HG03575 (cell line): ENCODE data around the gene ALKBH6.

Source experiments
- ATAC-seq: cut with Tn5 transposase; IDR thresholded peaks from one replicate; pipeline ENCODE4 v1.9.1; 2021; ENCODE audit not compliant: unreplicated experiment, insufficient number of reproducible peaks, low FRiP score; ENCODE audit errors: extremely low read depth

Gene ALKBH6

DNA sequence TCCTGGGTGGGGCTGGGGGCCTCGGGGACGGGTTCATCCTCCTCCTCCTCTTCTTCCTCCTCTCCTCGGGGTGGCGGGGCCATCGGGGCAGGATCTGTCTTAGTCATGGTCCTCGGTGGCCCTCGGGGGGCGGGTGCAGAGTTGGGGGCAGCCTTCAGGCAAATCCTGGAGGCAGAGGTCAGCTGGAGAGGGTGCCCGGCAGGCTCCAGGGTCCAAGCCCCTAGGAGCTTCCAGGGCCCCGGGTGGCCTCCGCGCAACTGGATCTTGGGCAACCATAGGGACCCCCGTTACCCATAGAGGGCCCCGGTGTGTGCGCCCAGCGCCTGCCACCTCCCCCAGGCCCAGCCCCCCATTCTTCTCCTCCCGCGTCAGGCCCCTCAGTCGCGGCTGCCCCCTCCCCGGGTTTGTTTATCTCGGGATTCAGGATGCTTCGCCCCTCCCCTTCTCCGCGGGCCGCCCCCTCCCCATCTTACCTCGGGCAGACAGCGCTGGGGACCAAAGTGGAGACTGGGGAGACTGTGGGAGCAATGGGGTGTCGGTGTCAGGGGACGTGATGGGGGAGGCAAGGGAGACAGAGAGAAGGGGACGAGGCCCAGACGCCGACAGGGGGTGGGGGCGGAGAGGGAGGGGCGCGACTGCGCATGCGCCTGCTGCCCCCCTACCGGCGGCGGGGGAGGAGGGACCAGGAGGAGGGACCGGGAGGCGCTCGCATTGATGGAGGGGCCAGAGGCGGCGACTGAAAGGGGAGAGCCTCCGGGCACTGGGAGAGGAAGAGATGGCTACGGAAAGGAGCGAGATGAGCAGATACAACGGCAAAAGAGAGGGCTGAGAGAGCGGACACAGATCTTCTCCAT lies 18.5 kb upstream of the ALKBH6 start, which contains the start of gene CLIP3:
TSS of gene CLIP3 (minus strand) at position 623 of the 854 bp plus-strand sequence. CDS start at position 107, 516 bp downstream.
- ATAC-seq, result no peak

DNA sequence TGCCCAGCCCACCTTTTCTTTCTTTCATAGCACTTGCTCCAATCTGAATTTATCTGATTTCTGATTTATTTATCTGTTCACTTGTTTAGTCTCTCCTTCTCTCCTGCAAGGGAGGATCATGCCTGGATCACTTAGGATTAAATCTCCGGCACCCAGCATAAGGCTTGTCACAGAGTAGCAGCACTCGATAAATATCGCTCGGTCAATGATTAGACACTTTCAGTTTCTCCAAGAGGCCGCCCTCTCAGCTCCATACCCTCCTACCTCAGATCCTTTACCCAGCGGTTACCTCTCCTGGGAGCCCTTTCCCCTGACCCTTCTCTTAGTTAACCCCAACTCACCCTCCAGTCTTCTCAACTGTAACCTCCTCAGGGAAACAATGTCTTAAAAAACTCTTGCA lies 17.3 kb upstream of the ALKBH6 start:
- no peak for ATAC-seq

DNA sequence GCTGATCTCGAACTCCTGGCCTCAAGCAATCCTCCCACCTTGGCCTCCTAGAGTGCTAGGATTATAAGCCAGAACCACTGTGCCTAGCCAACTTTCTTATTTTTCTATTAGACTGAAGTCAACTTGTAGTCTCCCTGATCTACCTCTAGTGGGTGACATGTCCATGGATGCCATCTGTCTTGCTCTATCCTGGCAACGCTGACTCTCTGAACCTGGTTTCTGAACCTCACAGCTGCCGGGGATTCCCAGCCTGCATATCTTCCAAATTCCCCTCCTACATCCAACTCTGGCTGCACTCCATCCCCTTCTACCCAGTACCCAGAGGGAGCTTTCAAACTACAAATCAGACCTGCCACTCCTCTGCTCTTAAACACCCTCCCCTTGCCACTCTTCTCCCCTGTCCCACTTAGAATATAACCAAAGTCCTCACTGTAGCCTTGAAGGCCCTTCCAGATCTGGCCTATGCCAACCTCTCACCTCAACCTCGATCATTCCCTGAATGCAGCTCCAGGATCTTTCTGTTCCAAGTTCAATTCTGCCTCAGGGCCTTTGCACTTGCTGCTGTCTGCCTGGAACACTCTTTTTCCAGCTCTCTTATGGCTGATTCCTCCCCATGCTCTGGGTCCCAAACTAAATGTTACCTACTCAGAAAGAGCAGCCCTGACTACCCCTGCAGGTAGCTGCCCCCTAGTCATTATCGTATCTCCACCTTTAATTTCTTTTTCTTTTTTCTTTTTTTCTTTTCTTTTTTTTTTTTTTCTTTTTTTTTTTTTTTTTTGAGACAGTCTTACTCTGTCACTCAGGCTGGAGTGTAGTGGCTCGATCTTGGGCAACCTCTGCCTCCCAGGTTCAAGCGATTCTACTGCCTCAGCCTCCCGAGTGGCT lies 16.5 kb upstream of the ALKBH6 start:
- ATAC-seq, result no peak

DNA sequence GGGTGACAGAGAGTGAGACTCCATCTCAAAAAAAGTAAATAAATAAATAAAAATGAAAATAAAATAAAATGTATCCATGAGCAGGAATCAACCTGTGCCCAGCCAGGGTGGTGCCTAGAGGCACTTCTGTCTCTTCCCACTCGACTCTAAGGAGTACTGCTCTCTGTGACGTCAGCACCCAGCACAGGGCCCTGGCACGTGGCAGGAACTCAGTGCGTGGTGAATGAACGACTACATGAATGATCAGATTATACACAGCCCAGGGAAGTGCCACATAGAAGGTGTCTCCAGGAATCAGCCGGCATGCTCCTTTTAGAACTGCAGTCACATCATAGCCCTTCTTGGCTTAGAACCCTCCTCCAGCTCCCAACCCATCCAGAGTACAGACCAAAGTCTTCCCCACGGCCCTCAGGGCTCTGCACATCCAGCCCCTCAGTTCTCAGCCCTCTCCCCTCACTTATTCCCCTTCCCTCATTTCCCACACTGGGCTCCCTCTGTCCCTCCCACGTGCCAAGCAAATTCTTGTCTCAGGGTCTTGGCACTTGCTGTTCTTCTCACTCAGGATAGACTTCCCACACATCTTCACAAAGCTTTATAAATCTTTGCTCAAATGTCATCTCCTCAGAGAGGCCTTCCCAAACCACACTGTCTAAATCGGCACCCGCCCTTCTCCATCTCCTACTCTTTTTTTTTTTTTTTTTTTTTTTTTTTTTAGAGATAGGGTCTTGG lies 14.5 kb upstream of the ALKBH6 start:
- ATAC-seq, result no peak

DNA sequence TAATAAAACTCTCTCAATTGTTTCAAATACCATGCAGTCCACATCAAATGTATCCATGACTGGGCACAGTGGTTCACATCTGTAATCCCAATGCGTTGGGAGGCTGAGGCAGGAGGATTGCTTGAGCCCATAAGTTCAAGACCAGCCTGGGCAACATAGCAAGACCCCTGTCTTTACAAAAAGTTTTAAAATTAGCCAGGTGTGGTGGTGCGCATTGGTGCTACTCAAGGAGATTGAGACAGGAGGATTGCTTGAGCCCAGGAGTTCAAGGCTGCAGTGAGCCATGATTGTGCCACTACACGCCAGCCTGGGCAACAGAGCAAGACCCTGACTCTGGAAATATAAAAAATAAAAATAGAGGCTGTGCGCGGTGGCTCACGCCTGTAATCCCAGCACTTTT lies 13.7 kb upstream of the ALKBH6 start:
- ATAC-seq, result no peak

DNA sequence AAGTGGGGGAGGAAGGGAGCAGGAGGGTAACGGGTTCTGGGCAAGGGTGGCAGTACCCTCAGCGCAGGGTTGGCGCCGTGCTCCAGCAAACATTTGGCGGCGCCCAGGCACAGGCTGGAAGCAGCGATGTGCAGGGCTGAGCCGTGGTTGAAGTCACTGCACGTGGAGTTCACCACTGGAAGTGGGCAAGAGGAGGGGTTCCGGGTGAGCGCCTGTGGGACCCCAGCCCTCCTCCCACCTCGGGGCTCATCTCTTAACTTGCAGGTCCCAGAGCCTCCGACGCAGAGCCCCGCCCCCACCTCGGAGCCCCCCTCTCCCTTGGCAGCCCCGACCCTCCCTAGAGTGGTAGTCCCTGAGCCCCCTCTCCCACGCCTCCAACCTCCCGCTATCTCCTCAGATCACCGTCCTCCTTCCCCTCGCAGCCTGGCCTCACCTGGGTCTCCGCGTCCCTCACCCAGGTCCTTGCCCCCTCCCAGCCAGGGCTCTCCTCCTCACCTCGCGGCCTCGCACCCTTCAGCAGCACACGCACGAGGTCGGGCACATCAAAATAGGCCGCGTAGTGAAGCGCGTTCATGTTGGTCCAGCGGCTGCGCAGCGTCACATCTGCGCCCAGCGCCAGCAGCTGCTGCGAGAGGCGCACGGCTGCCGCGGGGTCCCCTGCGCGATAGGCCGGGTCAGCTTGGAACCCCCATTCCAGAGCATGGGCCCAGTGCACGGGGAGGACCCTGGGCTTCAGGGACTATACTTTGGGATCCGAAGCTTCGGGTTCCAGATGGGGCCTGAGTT lies 12.3 kb upstream of the ALKBH6 start:
- ATAC-seq, result no peak

DNA sequence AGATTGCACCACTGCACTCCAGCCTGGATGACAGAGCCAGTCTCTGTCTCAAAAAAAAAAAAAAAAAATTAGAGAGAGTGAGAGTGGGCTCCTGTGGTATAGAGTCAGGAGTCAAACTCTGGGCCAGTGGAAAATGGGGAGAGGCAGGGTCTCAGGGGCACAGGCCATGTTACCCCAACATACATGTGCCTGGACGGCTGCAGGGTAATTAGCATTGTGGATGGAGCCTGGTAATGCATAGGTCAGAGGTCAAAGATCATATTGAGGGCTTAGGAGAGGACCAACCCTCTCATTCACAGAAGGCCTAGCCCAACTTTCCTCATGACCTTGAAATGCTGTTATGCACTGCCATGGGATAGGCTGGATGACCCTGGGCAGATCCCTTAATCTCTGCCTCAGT lies 11.5 kb upstream of the ALKBH6 start:
- ATAC-seq, result no peak

DNA sequence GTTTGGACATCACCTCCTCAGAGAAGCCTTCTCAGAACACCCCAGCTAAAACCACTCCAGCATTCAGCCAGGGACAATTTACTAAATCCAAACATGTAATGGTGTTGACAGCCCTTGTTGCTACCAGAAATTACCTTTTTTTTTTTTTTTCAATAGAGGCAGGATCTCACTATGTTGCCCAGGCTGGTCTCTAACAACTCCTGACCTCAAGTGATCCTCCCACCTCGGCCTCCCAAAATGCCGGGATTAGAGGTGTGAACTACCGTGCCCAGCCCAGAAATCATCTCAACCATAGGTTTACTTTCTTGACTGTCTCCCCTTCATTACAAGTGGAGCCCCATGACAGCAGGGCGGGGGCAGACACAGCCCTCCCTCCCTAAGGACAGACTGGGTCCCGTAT lies 9.4 kb upstream of the ALKBH6 start:
- no peak for ATAC-seq

DNA sequence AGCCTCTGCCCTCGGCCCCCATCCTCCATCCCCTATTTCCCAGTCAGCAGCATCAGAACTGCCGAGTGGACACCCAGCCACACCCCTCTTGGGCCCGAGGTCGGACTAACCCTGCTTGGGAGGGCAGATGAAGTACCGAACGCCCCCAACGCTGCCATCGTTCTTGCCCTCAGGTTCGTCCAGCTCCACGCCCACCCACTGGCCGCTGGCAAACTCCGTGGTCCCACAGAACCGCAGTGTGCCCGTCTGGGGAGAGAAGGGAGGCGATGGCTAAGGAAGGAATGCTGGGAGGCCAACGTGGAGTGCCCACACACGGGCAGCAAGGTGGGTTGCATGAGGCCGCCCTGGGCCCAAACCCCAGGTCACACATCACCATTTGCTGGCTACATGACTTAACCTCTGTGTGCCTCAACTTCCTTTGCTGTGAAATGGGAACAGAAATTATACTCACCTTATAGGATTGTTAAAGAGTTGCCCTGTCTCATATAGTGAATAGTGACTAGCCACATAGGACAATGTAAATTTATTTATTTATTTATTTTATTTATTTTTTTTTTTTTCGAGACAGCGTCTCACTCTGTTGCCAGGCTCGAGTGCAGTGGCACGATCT lies 5.2 kb upstream of the ALKBH6 start:
- ATAC-seq, result no peak

DNA sequence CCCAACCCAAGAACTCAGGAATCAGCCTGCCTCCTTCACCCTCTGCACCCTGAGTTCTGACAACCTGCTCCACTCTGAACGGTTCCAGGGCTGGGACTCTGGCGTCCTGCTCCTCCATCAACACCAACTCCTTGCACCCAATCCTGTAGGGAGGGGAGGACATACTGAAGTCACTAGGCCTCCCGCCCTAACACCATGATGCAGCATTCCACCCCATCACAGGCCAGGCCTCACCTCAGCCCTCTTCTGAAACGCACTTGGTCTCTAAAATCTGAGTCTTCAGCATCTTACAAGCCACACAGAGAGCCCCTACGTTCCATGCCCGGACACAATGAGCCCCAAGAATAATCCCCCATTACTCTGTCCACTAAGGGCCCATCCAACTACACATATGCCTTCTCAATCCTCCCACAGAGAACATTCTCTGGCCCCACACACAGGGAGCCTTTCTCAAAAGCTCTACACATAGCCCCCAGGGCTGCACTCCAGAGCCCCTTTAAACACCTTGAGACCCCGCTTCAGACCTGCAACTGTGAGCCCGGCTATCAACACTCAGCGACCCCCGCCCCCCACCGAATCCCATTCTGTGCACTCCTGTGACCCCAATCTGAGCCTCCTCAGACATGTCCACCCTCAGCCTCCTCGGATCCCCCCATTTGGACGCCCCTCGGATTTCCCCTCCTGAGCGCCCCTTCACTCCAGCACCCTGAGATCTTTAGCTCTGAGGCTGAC lies 567 bp downstream of the ALKBH6 start:
- no peak for ATAC-seq

DNA sequence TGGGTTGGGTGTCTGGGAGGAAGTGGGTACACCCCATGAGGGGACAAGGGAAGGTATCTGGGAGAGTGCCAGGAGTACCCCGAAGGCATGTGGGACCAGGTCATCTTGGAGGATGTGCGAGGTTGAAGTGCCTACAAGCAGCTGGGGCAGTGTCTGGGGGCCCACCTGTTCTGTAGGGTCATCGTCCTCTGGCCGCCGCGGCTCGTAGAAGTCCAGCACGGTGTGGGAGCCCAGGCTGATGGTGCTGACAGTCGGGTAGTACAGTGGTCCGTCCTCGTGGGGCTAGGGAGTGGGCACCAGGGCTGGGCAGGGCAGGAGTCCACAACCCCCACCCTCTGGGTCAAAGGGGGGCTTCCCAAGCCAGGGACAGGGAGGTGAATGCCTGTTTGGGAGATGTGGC lies 3.6 kb downstream of the ALKBH6 start:
- no peak for ATAC-seq

DNA sequence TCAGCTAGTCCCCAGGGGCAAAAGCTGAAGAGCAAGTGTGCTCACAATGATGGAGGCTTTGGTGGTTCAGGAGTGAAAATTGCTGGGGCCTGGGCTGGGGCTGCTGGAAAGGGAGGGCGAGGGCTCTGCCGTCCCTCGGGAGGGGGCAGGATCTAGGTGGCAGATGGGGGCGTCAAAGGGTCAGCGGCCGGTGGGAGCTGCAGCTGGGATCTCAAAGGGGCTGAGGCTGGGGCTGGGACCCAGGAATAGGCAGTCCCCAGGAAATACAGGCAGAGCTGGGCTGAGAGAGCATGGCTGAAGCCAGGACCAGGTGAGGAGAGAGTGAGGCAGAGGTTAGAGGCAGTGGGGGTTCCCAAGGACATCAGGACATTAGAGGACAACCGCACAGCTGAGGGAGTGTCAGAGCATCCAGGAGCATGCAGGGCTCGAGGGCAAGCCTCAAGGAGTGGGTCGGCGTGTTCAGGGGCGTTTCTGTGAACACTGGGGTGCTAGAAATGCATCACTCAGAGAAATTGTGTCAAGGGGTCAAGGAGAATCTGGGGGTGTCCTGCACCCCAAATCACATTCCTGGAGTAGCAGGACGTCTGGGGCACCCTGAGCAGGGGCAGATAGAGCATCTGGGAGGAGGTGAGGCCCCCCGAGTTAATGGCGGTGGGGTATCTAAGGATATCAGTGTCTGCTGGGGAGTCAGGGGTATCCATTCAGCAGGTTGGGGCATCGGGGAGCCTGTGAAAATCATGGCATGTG lies 4.2 kb downstream of the ALKBH6 start:
- no peak for ATAC-seq

DNA sequence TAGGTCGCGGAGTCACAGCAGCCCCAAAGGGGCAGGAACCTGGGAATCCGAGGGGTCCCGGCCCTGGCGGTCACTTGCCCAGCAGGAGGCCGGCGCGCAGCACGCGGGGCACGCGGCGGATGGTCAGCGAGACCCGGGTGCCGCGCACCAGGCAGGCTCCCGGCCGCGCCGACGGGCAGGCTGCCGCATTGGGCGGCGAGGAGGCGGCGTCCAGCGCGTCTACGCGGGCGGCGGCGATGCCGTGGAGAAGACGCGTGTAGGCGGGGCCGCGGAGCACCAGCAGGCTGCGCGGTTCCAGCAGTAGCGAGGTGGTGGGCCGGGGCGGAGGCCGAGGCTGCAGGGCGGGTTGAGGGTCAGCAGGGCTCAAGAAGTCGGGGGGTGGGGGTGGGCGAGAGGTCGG lies 4.8 kb downstream of the ALKBH6 start:
- ATAC-seq, result no peak

DNA sequence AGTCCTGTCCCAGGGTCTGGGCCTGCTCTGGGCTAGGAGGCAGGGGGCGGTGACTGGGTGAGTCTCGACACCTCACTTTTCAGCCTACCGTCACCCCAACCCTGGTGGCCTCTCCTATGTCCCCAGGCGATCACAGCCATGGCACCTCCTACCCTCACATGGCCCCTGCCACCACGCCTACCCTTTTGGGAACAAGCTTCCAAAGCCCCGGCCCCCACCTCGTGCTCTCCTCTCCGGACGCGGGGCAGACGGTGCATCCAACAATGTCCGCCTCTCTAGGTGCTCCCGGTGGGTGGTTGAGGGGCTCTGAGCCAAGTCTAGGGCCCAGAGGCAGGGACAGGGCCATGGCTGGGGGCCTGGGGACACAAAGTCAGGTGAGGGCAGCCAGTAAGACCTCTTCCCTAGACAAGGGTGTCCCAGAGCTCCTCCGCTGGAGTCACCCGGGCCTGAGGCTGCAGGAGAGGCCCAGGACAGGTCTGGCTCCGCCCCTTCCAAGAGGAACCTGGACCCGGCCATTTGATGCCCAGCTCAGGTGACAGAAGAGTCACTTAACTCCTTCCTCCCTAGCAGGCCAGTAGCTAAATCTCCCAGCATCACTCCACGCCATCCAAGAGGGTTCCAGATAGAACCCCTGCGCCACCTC lies 5.6 kb downstream of the ALKBH6 start, which contains the start of gene SYNE4:
TSS of gene SYNE4 (minus strand) at position 478 of the 643 bp plus-strand sequence. CDS start at position 346, 132 bp downstream.
- no peak for ATAC-seq

DNA sequence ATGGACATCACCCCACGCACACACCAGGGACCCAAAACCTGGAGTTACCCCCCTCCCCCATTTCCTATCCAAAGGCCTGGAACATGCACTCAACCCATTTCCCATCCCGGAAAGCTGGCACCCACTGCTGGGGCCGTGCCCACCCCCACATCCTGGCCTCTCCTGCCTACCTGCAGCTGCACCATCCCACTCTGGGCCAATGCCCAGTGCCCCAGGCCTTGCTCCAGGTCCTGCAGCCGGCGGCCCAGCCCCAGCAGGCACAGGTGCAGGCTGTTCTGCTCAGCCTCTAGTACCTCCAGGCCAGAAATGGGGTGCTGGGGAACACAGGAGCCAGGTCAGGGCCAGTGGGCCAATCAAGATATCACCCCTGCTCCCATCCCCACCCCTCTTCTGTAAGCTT lies 7.1 kb downstream of the ALKBH6 start:
- no peak for ATAC-seq

DNA sequence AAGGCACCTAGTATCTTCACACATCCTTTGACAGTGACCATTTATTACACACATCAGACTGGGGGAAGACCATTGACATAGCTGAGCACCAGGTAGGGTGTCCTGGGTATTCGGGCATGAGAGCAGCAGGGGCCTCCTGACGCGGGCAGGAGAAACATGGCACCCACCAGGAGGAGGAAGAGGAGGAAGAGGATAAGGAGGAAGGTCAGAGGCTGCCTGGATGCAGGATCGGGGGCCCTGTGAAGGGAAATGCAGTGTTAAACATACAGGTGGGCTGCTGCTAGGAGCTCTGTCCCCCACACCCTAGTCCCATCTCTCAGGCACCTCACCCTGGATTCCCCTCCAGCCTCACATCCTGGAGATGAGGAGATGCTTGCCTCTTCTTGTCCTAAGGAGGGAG lies 10.7 kb downstream of the ALKBH6 start:
- ATAC-seq, result no peak
